Left kidney (tissue), 2 donors: ENCODE results near the gene RHOU. TPM values are rescaled to one million over a fixed set of nuclear protein-coding genes. Genes with fewer than 3 reads are reported as not detected.

Experiments used
- DNase-seq: peaks from one replicate; pipeline ENCODE4 v3.0.0-alpha.2; 2013
- polyA plus RNA-seq: library from polyadenylated mRNA; unstranded; fragments of 120-200 nt; gene quantifications from one replicate; pipeline ENCODE4 v1.2.1, GENCODE V29; 2013; ENCODE audit not compliant: insufficient read length

Gene RHOU
- polyA plus RNA-seq, 1 donor, result 14.3 TPM

DNA sequence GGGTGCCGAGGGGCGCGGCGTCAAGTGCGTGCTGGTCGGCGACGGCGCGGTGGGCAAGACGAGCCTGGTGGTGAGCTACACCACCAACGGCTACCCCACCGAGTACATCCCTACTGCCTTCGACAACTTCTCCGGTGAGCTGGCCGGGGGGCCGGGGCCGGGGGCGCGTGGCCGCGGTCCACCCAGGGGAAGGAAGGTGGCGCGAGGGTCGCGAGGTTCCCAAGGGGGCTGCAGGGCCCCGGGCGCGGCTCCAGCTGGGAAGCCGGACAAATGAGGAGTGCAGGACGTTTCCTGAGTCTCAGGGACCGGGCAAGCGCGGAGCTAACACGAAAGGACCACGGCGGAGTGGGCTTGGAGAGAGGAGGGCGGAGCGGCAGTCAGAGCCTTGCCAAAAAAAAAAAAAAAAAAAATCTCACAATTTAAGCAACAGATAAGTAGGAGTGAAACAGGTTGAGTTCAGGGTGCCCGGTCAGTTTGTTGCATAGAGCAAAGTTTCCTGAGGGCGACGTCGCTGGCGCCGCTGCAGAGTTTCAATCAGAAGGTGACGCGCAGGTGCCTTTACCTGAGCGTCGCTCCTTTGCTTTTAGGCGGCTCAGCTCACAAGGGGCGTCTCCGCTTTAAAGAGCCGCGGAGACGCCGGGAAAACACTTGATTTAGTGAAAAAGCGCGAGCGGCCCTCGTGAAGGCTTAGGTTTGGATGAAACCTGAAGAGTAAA, 750 bp downstream of the RHOU start:
- DNase-seq, result no peak

GRCh38 chr1:228736844-228737445, 1.7 kb downstream of the RHOU start:
- no peak for DNase-seq

GRCh38 chr1:228737601-228738041, 2.3 kb downstream of the RHOU start:
- no peak for DNase-seq

DNA sequence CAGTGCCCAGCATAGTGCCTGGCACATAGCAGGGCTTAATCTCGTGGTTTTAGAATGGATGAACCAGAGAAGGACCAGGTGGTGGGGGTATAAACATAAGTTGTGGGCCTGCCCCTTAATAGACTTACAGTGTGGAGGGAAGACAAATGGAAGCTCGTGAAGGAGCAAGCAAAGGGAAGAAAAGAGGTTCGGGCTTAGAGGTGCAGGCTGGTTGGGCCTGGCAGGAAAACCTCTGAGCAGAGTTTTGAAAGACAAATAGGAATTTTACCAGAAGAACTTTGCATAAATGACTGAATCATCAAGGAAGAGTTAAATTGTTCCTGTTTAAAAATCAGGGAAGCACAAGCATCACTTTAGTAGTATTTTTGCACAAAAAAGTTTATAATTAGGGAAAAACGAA, 4.5 kb downstream of the RHOU start:
- DNase-seq, result no peak

DNA sequence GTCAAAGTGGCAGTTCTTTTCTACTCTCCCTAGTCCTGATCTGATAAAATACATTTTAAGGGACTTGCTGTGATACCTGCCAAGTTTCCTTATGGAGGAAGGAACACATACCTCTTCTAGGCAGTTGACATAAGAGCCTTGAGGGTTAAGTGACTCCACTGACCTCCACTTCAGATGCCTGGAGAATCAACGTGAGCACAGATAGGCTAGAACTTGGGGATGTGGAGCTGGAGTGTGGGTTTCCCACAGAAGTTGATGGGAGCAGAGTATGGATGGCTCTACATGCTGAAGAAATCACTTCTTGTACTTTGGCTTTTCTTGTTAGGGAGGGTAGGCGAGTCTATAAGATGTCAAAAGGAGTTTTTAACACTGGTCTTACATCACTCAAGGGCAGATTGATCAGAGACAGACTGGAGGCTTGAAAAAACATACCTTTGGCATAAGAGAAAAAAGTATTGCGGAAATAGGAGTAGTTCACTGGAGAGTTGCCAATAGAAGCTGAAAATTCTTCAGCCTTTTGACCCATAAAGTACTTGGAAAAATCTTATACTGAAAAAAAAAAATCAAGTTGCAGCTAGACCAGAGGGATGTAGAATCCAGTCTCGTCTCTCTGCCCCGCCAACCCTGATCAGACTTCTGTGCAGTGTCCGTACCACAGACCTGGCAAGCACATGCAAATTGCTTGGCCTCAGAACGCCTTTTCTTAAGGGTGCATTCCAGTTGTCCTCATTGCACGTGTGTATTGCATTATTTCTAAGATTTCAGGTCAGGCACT, 5.5 kb downstream of the RHOU start:
- DNase-seq, result no peak

GRCh38 chr1:228742281-228742860, 7.1 kb downstream of the RHOU start:
- no peak for DNase-seq

DNA sequence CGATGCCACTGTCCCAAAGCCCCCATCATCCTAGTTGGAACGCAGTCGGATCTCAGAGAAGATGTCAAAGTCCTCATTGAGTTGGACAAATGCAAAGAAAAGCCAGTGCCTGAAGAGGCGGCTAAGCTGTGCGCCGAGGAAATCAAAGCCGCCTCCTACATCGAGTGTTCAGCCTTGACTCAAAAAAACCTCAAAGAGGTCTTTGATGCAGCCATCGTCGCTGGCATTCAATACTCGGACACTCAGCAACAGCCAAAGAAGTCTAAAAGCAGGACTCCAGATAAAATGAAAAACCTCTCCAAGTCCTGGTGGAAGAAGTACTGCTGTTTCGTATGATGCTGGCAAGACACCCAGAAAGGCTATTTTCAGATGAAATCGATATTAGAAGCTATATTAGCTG, 8.1 kb downstream of the RHOU start:
- DNase-seq, result no peak

DNA sequence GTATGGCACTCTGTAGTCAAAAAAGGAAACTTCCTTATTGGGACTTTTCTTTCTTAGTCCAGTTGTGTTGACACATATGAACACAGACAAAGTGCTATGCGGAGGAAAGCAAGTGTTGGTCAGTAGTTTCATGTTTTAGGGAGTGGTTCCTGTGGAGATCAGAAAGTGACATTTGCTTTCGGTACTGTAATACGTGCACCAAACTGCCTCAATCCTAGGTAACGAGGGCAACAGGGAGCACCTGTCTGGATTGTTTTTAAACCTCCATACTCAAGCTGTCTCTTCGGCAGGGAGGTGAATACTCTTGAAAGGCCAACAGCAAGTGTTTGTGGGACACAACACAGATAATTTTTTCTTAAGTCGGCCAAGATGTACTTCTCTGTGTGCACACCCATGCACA, 9.1 kb downstream of the RHOU start:
- DNase-seq, result no peak

DNA sequence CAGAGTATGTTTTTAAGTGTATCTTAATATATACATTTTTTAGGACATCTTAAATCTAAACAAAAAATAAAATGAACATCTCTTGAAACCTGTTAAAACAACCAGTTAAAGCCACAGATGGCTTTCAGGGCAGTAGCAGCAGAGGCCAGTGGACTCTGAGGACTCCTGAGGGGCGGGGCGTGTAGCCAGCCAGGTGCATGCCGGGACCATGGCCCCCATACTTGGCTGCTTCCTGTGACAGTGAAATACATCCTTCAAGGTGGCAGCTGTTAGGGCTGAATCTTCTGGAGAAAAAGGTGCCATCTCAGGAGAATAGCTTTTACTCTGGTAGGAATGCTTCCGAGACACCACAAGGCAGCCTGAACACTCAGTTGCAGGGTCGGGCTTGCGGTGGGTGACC, 9.6 kb downstream of the RHOU start:
- DNase-seq, result no peak

- no peak for DNase-seq
Measured at GRCh38 chr1:228745497-228745896, 10.2 kb downstream of the RHOU start.

- DNase-seq, result no peak
Measured at GRCh38 chr1:228747301-228747935, 12.1 kb downstream of the RHOU start.

- no peak for DNase-seq
Measured at GRCh38 chr1:228748029-228748428, 12.8 kb downstream of the RHOU start.

DNA sequence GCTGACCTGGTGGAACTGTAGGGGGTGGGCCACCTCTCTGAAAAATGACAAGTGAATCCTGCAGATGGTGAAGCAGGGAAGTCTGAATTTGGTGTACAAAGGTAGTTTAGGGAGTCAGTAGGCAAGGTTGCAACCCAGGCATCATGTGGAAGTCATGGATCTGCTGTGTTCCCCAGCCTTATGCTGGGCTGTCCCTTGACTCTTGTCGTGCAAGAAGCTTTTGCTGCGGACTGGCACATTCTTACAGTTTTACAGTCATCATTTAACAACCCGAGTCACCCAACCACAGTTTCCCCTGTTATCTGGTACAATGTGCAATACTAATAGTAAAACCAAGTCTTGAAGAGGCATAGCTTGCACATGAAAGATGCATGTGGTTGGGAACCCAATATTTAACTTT, 13.2 kb downstream of the RHOU start:
- DNase-seq, result no peak

DNA sequence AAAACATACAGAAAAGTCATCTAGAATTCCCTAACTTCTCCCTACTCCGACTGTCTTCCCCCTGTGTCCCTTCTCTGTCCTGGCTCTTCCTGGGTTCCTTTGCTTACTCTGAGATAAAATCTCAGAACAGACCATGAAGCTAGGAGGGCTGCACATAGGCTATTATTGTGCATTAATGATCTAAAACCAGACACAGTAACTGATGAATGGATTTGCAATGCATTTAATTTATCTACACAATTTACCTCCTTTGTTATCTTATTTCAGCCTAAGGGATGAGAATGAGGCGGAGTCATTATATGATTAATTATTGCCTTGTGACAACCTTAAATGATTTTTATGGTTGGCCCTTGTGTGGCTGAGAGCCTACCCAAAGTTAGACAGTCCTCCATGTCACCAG, 14.5 kb downstream of the RHOU start:
- no peak for DNase-seq

DNA sequence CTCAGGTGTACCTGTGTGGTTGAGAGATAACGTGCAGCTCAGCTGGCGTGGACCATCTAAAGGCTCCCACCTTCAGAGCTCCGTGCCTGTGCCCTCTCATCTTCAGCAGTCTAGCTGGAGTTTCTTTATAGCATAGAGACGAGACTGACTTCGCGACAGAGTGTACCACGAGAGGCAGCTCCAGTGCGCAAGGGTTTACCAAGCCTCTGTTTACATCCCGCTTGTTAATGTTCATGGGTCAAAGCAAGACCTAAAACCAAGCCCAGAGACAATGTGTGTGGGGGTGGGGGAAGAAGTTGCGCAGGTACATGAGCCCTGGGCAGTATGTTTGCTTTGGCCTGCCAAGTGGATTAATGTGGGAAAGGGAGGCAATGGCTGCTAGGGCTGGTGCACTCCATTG, 15.6 kb downstream of the RHOU start:
- DNase-seq, result no peak

DNA sequence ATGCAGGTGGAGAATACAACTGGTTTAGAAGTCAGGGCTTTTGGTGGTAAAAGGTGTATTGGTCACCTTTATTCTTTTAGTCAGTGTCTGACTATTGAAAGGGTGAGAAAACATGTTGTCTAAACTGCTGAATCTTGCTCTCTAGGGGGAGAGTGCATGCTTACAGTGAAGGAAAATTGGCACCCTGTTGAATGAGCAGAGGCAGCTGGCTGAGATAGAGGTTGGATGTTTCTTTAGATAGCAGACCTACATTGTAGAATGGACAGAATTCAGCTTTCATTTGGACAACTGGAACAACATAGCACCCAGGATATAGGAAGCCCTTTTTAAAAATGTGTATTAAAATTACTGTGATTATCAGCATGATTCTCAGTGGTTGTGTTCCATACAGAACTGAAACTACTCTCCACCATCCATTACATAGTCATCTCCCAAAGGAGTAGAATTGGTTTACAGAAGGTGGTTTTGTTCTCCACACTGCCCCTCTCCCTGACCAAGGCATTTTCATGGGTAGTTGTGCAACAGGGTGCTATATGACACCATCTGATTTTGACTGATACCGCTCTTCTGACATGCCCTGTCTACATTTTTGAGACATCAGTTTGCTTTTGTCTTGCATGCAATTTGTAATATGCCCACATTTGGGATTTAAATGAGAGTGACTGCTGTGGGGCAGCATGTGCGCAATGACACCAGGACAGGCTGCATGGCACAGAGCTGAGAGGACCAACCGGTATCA, 16.2 kb downstream of the RHOU start:
- DNase-seq, result no peak

DNA sequence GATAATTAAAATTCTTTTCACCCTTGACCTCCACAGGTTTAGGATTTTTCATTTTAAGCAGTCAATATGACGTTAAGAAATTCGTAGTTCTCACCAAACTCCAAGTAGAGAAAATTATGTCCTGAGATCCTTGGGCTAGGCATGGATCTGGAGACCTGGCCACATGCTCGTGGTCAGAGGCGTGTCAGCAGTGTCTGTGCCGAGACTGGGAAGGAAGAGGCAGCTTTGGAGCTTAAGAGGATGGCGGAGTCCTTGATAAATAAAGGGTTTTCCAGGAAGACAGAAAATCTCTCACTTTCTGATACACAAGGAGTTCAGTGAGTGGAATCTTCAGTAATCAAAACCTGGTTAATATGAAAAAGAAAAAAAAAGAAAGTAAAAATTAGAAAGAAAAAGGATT, 17.0 kb downstream of the RHOU start:
- DNase-seq, result no peak

DNA sequence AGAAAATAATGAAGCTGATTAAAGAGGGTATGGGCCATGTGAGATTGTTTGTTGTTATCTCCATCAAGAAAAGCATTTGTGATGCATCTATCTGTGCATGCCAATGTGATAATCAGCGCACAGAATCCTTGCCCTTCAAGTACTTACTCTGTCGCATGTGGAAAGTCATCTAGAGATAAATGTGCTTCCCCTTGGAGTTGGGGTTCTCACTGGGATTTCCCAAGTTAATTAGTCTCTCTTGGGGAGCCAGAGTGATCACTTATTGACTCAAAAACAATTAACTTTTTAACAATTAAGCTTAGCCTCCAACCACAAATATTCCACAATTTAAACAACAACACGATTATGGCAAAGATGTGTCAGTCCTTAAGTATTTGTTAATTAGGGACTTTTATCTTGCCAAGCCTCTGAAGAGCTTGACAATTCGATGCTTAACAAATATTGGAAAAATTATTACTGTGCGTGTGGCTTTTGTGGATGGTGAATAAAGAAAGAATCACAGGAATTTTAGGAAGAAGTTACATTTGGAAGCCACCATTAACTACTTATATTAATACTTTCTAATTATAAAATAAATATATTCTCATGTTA, 17.5 kb downstream of the RHOU start:
- no peak for DNase-seq

DNA sequence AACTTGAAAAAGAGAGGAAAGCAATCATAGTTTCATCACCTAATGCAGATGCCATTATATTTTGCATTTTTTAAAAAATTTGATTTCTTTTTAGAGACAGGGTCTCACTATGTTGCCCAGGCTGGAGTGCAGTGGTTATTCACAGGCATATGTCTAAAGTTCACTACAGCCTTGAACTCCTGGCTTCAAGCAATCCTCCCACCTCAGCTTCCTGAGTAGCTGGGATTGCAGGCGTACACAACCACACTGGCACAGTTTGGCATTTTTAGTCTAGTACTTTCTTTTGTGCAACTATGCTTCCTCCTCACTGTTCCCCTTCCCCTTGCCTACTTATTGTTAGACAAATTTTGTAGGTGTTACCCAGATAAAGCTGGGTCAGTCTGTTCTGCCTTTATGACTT, 18.0 kb downstream of the RHOU start:
- DNase-seq, result no peak

DNA sequence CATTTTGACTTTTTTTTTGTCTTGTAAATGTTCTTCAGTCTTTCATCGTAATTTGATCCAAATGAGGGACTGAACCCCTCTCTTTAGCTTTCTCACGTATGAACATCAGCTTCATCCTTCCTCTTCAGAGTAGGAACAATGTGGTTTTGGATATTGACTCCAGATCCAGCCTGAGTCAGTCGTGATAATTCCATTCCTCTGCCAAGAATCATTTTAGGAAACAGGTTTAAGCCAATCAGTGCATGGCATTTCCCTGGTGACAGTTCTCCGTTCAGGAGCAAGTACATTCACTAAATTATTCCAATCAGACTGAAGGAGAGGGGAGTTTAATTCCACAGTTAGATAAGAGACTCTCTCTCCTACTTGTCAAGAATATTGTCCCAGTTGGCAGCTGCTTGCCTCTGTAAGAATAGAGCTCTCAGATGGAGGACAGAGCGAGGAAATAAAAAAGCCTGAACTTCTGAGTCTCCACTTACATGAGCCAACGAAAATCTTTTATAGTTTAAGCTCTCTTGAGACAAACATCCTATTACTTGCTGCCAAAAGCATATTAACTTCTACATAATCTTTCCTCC, 18.6 kb downstream of the RHOU start:
- no peak for DNase-seq

DNA sequence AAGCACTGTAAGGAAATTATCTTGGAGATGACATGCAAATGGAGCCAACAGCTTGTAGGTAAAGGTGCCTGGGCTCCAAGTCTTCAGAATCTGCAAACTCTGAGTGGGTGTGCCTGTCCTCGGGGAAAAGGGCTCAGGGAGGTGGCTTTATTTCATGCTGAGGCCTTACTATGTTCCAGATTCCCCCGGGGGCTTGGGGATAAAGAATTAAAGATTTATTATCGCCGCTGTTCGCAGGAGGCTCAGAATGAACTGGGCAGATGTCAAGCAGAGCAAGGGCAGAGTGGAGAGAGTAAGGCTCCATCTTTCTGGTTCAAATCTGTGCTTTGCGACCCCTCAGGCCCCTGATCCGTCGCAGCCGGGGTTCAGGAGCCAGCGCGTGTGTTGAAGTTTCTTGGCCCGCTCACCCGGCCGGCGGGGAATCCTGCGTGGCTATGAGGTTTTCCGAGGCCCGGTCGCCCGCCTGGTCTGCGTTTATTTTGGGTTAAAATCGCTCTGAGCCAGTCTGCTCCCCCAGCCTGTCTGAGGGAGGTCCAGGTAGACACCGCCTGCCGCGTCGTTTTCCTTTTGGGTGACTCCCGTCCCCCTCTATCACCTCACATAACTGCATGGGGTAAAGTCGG, 19.5 kb downstream of the RHOU start:
- no peak for DNase-seq
